GM23338 (cell line): Measurements from ENCODE around the gene NFATC1. TPM values are rescaled to one million over a fixed set of nuclear protein-coding genes. Genes with fewer than 3 reads are reported as not detected.

Experiments used
- ATAC-seq: fragments of 200-7000 bp; cut with Tn5 transposase; 3 replicates; pipeline ENCODE4 v1.9.1; 2020
- DNase-seq: peaks from one replicate; pipeline ENCODE4 v3.0.0-alpha.2; 2015; ENCODE audit warnings: low spot score
- H2AFZ ChIP-seq: fragments of 200-600 bp; sonication (generic); 2 replicates; pipeline ENCODE4 v1.8.0; 2016; ENCODE audit warnings: antibody characterized with exemption, mild to moderate bottlenecking, moderate library complexity
- H3F3A ChIP-seq: fragments of 200-600 bp; sonication (generic); replicated peaks from 2 replicates; pipeline ENCODE4 v1.8.0; 2017; ENCODE audit warnings: antibody characterized with exemption, mixed run types, low read depth
- H3K27ac ChIP-seq: fragments of 200-600 bp; sonication (generic); 2 replicates; pipeline ENCODE4 v1.6.1; 2016; ENCODE audit warnings: low read depth
- H3K27me3 ChIP-seq: fragments of 200-600 bp; sonication (generic); 2 replicates; pipeline ENCODE4 v1.8.0; 2016; ENCODE audit warnings: mild to moderate bottlenecking, mixed run types, moderate library complexity; ENCODE audit not compliant: insufficient read depth
- H3K36me3 ChIP-seq: fragments of 200-600 bp; sonication (generic); 2 replicates; pipeline ENCODE4 v1.8.0; 2016; ENCODE audit warnings: mild to moderate bottlenecking; ENCODE audit not compliant: insufficient read depth
- H3K4me1 ChIP-seq: fragments of 200-600 bp; sonication (generic); 2 replicates; pipeline ENCODE4 v1.8.0; 2016; ENCODE audit warnings: mild to moderate bottlenecking, moderate library complexity; ENCODE audit not compliant: insufficient read depth
- H3K4me2 ChIP-seq: fragments of 200-600 bp; sonication (generic); 2 replicates; pipeline ENCODE4 v1.7.1; 2017; ENCODE audit warnings: mixed run types
- H3K4me3 ChIP-seq: fragments of 200-600 bp; sonication (generic); 2 replicates; pipeline ENCODE4 v1.6.1; 2016; ENCODE audit warnings: mixed run types
- H3K79me2 ChIP-seq: fragments of 200-600 bp; sonication (generic); replicated peaks from 2 replicates; pipeline ENCODE4 v1.8.0; 2017; ENCODE audit warnings: mild to moderate bottlenecking; ENCODE audit not compliant: insufficient read depth
- H3K9me2 ChIP-seq: fragments of 200-600 bp; sonication (generic); 2 replicates; pipeline ENCODE4 v1.8.0; 2017; ENCODE audit not compliant: insufficient read depth
- H4K20me1 ChIP-seq: fragments of 200-600 bp; sonication (generic); replicated peaks from 2 replicates; pipeline ENCODE4 v1.8.0; 2017; ENCODE audit warnings: mild to moderate bottlenecking; ENCODE audit not compliant: insufficient read depth
- H3K27ac Mint-ChIP-seq: 2 replicates; pipeline ENCODE4 v1.8.0; 2020; ENCODE audit warnings: inconsistent platforms, mild to moderate bottlenecking, moderate library complexity, mixed read lengths
- H3K27me3 Mint-ChIP-seq: 3 replicates; pipeline ENCODE4 v1.8.0; 2022; ENCODE audit warnings: low read depth, mild to moderate bottlenecking, moderate library complexity, mixed read lengths, inconsistent platforms; ENCODE audit not compliant: insufficient read depth, poor library complexity
- H3K36me3 Mint-ChIP-seq: 3 replicates; pipeline ENCODE4 v1.8.0; 2021; ENCODE audit warnings: low read depth, mild to moderate bottlenecking, inconsistent platforms, moderate library complexity, mixed read lengths
- H3K4me1 Mint-ChIP-seq: 3 replicates; pipeline ENCODE4 v1.8.0; 2020; ENCODE audit warnings: mild to moderate bottlenecking, inconsistent platforms, mixed read lengths
- H3K4me3 Mint-ChIP-seq: 3 replicates; pipeline ENCODE4 v1.8.0; 2021; ENCODE audit warnings: moderate library complexity, mild to moderate bottlenecking, inconsistent platforms, mixed read lengths
- H3K9me3 Mint-ChIP-seq: 3 replicates; pipeline ENCODE4 v1.8.0; 2020; ENCODE audit warnings: moderate library complexity, mild to moderate bottlenecking, inconsistent platforms, mixed read lengths
- JUNB ChIP-seq: IDR thresholded peaks from one replicate; pipeline ENCODE4 v1.6.1; 2016; ENCODE audit warnings: antibody characterized with exemption; ENCODE audit not compliant: unreplicated experiment
- STAT1 ChIP-seq: IDR thresholded peaks from one replicate; pipeline ENCODE4 v1.6.1; 2016; ENCODE audit warnings: antibody characterized with exemption; ENCODE audit not compliant: unreplicated experiment
- ZNF462 ChIP-seq: fragments of 250-450 bp; sonication (Bioruptor Pico); IDR thresholded peaks from 2 replicates; pipeline ENCODE4 v1.5.0; 2020; ENCODE audit warnings: mild to moderate bottlenecking, moderate library complexity
- polyA plus RNA-seq: library from polyadenylated mRNA; unstranded; fragments of >200 nt; fragmentation: Nextera tagmentation; extraction: Ambion mirVana; gene quantifications from 2 replicates; pipeline ENCODE4 v1.2.1, GENCODE V29; 2016
- total RNA-seq: library from RNA; depleted of rRNA; stranded (reverse); fragments of >200 nt; shearing (Covaris generic); gene quantifications from 2 replicates; pipeline ENCODE4 v1.2.3, GENCODE V29; 2014

NFATC1 gene
- total and polyA plus RNA-seq, 2 experiments from 2014 or later: 3.9 to 6.4 TPM

GRCh38 chr18:79466591-79466990, 70.9 kb downstream of the NFATC1 start:
- H3K4me3 ChIP-seq: no peak overlapping the region
- Mint-ChIP-seq H3K4me3 (no peak overlapping the region), H3K27ac (no peak overlapping the region), H3K27me3 (no peaks in the 10 kb centered on the region), H3K4me1 (peaks cover 23% of the 10 kb centered on the region), H3K9me3 (no peaks in the 10 kb centered on the region; the same call in 2 of the 3 replicates), H3K36me3 (peaks cover 7% of the 10 kb centered on the region; the same call in 1 of the 3 replicates)
- no peak for DNase-seq
- H3K4me2 ChIP-seq: no peak overlapping the region
- no peaks in the 10 kb centered on the region for H3K9me2 ChIP-seq
- H3K27me3 ChIP-seq: no peaks in the 10 kb centered on the region
- H3K79me2 ChIP-seq: no peaks in the 10 kb centered on the region
- no peak overlapping the region for H2AFZ ChIP-seq
- no peaks in the 10 kb centered on the region for H4K20me1 ChIP-seq
- no peak overlapping the region for H3K27ac ChIP-seq
- H3F3A ChIP-seq: no peaks in the 10 kb centered on the region
- H3K36me3 ChIP-seq: no peaks in the 10 kb centered on the region; the same call in 1 of the 2 replicates
- no peak for TF ChIP-seq STAT1
- H3K4me1 ChIP-seq: no peaks in the 10 kb centered on the region
- no peak for ATAC-seq

GRCh38 chr18:79467126-79467525, 71.4 kb downstream of the NFATC1 start:
- TF ChIP-seq JUNB (no peak), ZNF462 (CRISPR knock-in tag) (no peak)
- no peaks in the 10 kb centered on the region for H3K27me3 Mint-ChIP-seq
- no peak for DNase-seq
- Histone ChIP-seq H2AFZ (no peak overlapping the region), H3K4me1 (no peaks in the 10 kb centered on the region), H4K20me1 (no peaks in the 10 kb centered on the region), H3F3A (no peaks in the 10 kb centered on the region), H3K27me3 (no peaks in the 10 kb centered on the region), H3K9me2 (no peaks in the 10 kb centered on the region), H3K4me2 (no peak overlapping the region), H3K79me2 (no peaks in the 10 kb centered on the region), H3K36me3 (no peaks in the 10 kb centered on the region; the same call in 1 of the 2 replicates), H3K27ac (no peak overlapping the region), H3K4me3 (no peak overlapping the region)
- no peak for ATAC-seq
- H3K4me3 Mint-ChIP-seq: no peak overlapping the region
- H3K9me3 Mint-ChIP-seq: no peaks in the 10 kb centered on the region; the same call in 2 of the 3 replicates
- H3K36me3 Mint-ChIP-seq: peaks cover 3% of the 10 kb centered on the region; the same call in 1 of the 3 replicates
- no peak overlapping the region for H3K27ac Mint-ChIP-seq
- peaks cover 23% of the 10 kb centered on the region for H3K4me1 Mint-ChIP-seq
